GOT3 (cell line): ENCODE measurements around the gene GCGR.

Experiments
- DNase-seq: peaks from one replicate; lab custom pipeline; 2025; ENCODE audit warnings: mixed read lengths; lab: John Stamatoyannopoulos, UW

GCGR gene

DNA sequence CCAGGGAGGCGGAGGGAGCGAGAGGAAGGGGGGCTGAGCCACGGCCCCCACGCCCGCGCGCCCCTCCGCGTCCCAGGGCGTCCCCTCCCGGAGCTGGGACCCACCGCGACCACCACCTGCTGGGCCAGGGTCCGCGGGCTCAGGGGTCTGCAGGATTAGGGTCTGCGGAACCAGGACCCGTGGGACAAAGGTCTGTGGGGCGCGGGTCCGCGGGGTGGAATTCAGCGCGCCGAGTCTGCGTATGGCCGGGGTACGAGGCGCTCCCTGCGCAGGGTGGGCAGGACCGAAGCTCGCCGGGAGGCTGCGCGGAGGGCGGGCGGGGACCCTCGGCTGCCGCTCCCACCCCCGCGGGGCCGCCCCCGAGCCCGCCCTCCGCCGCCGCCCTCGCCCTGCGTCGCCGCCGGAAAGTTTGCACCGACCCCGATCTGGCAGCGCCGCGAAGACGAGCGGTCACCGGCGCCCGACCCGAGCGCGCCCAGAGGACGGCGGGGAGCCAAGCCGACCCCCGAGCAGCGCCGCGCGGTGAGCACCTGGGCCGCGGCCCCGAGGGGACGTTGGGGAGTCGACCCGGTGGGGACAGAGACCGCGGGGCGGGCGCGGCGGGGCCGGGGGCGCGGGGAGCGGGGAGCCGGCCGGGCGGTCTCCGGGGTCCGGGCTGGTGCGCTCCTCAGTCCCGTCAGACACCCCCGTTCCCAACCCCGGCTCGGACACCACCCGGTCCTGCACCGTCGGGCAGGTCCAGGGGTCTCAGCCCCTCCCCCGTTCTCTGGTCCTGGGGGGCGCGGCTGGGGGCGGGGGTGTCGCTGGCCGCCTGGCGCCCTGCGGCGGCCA, at the start of gene GCGR:
Gene GCGR, plus strand, starts transcription at position 423 of the 831 bp plus-strand sequence. CDS start 4,869 bp downstream, outside the sequence.
- DNase-seq, result no peak

- DNase-seq, result no peak
Measured at GRCh38 chr17:81792675-81793615, 11.0 kb upstream of the GCGR start.

DNA sequence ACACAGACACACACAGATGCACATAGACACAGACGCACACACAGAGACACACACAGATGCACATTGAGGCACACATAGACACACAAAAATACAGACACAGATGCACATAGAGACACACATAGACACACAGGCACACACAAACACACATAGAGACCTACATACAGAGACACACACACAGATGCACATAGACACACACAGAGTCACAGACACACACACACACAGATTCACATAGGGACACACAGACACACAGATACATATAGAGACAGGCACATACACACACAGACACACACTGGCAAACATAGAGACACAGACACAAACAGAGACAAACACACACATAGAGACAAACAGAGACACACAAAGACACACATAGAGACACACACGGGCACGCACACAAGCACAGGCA, 9.9 kb upstream of the GCGR start:
- no peak for DNase-seq

DNA sequence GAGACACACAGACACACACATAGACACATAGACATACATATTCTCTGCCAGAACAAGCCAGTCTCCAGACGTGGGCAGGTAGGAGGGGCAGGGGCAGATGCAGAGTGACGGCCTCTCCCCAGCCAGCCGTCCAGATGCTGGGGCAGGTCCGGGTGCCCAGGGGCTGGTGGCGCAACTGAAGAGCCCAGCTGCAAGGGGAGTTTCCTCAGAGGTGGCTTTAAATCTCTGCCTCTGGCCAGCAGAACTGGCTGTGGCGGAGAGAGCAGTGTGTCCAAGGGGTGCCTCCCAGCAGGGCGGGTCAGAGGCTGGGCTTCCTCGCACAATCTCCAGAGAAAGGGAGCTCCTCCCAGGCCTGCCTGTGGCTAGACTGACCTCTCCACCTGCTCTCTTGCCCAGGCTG, 9.4 kb upstream of the GCGR start:
- no peak for DNase-seq

- DNase-seq, result no peak
Measured at GRCh38 chr17:81801327-81801726, 2.6 kb upstream of the GCGR start.

GRCh38 chr17:81802048-81802758, 1.7 kb upstream of the GCGR start:
- no peak for DNase-seq

GRCh38 chr17:81802856-81803643, 900 bp upstream of the GCGR start:
- DNase-seq, result no peak

DNA sequence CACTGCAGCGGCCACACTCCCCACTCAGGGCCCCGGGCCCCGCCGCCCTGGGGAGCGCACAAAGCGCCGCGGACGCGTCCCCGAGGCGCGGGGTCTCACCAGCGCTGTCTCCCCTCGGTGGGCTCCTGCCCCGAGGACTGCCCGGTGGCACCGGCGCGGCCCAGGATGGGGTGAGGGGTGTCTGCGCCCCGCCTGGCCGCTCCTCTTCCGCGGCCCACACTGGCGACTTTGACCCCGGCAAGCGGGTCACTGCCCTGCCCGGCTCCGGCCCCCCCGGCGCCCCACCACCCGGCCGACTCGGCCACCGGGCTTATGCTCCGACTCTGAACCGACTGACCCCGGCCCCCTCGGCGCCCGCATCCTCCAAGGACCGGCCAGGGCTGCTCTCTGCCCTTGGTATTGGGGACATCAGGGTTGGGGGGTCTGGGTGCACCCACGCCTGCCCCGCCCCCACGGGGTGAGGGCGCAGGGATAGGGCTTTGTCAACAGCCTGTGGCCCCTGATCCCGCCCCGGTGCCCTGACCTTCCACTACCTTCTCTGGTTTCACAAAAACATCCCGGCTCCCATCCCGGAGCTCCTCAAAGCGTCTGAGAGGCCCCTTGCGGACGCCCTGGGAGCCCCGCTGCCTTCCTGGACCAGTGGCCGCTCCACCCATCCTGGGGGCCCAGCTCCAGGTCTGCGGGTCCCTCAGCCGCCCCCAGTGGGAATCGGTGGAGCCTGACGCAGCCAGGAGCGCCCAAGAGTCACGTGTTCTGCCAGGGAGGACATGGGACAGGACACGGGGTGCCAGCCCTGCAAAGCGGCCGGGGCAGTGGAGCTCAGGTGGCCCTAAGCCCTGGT, 829 bp downstream of the GCGR start:
- DNase-seq, result no peak

- DNase-seq, result no peak
Measured at GRCh38 chr17:81805707-81806460, 1.9 kb downstream of the GCGR start.

- no peak for DNase-seq
Measured at GRCh38 chr17:81806461-81807209, 2.7 kb downstream of the GCGR start.

GRCh38 chr17:81807210-81807719, 3.3 kb downstream of the GCGR start:
- no peak for DNase-seq

- DNase-seq, result no peak
Measured at GRCh38 chr17:81807839-81808238, 3.9 kb downstream of the GCGR start.

GRCh38 chr17:81808778-81809555, 5.0 kb downstream of the GCGR start:
- no peak for DNase-seq

DNA sequence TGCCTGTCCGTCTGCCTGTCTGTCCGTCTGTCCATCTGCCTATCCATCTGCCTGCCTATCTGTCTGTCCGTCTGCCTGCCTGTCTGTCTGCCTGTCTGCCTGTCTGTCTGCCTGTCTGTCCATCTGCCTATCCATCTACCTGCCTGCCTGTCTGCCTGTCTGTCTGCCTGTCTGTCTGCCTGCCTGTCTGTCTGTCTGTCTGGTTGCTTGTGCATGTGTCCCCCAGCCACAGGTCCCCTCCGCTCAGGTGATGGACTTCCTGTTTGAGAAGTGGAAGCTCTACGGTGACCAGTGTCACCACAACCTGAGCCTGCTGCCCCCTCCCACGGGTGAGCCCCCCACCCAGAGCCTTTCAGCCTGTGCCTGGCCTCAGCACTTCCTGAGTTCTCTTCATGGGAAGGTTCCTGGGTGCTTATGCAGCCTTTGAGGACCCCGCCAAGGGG, 5.6 kb downstream of the GCGR start:
- no peak for DNase-seq

DNA sequence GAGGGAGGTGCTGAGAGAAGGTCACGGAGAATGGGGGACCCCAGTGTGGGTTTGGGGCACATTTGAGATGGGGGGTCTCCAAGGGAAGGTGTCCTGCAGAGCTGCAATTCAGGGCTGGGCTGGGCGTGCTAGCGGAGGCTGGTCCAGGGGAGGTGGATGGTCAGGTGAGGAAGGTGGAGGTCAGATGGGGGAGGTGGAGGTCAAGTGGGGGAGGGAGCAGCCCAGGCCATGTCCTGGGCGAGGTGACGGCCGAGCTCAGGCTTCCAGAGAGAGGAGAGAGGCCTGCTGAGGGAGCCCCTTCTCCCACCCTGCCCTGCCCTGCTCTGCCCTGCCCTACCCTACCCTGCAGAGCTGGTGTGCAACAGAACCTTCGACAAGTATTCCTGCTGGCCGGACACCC, 6.5 kb downstream of the GCGR start:
- no peak for DNase-seq

GRCh38 chr17:81810892-81811704, 7.1 kb downstream of the GCGR start:
- no peak for DNase-seq
